ENCODE measurements around the gene INPP4A.

The INPP4A gene

DNA sequence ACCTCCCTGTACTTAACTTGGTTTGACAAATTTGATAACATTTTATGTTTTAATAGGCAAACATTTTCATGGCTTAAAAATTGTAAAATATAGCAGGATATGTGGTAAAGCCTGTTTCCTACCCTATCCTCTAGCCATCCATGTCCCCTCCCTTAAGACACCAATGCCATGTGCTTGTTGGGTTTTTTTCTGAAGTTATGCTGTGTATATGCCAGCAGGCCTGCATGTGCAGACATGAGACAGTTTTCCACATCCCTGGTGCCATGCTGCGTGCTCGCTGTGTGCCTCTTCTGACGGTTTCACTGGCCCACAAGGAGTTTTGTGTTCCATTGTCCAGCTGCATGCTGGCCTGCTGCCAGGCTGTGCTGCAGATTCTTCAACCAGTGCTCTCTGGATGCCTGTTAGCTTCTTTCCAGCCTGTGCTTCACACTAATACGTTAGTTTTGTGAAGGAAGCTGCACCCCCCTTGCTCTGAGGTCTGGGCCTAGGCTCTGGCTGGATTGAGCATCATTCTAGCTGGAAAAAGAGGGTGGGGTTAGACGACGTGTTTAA, 16.9 kb downstream of the INPP4A start:
- no peak for DNase-seq

DNA sequence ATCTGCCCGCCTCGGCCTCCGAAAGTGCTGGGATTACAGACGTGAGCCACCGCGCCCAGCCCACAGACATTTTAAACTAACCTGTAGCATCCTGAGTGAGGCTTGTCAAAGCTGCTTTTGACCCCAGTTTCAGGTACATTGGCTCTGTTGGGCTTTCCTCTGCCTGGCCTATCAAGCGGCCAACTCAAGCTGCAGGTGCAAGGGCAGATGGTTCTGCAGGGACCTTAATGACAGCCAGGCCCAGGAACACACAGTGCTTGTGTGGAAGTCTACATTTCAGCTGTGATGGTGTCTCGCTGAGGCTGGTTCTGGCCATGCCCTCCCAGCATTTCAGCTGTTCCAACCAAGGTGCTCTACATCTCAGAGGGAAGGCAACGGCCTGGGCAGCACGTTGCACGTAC, 18.4 kb downstream of the INPP4A start:
- no peak for DNase-seq

DNA sequence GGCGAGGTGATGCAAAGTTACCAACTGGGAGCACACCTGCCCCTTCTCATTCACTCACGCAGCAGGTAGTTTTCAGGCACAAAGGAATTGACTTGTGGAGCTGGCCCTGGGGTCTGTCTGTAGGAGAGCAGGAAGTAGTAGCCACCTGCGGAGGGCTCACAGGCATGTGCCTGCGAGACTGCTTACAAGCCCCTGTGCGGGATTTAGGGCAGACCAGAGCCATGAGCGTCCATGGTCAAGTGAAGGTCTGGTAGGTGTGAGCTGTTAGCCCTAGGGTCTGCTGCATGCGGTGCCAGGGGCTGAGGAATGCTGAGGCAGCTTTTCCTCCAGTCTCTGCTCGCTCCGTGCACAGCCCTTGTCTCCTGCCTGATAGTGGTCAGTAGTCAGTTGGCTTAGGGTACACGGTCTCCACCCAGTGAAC, 18.9 kb downstream of the INPP4A start:
- DNase-seq: no peak

DNA sequence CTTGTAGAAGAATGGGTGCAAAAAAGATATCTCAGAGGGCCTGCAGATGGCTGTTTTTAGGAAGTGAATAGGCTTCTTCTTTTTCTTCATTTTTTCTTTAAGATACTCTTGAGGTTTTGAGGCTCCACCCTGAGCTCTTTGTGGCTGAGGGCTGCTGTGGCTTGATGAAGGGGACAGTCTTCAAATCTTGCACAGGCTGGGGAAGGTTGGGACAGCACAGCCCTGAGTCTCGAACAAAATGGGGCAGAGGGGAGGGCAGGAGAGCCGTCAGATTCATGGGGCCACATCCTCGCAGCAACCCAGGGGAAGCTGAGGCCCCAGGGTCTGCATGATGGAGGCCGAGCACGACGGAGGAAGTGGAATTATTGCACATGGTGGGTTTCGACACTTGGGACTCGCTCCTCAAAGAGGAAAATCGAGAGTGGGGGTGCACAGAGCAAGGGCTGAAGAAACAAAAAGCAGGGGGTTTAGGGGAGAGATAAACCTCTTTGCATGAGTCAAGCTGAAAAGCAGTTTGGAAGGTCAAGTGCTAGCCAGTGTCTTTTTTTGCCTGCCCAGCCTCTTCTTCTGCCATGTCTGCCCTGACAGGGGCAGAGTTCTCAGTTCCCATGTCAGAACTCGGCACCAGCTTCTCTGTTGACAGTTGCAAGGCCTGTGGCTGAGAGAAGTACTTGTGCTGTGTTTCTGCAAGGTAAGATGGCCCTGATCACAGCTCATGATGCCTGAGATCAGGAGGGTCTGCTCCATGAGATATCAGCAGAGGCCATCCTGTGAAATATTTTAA, 19.5 kb downstream of the INPP4A start:
- DNase-seq: peak; percentile 59

DNA sequence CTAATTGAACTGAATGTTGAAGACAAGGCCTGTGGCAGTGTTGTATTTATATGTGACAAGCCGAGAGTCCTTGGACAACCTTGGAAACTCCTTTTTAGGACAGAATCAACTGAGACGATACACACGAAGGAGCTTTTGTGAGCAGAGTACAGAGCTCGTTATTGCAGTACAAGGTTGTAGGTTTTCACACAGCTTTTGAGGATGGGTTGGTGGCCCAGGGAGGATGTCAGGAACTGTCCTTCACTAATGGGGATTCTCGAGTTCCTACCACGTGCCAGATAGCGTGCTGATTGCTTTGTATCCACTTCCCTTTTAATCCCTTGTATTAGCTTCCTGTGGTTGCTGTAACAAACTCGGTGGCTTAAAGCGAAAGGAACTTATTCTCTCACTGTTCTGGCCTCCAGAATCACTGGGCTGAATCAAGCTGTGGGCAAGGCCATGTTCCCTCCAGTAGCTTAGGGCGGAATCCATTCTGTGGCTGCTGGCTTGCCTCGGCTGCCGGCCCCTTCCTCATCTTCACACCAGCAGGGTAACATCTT, 20.2 kb downstream of the INPP4A start:
- DNase-seq: peak; percentile 71

DNA sequence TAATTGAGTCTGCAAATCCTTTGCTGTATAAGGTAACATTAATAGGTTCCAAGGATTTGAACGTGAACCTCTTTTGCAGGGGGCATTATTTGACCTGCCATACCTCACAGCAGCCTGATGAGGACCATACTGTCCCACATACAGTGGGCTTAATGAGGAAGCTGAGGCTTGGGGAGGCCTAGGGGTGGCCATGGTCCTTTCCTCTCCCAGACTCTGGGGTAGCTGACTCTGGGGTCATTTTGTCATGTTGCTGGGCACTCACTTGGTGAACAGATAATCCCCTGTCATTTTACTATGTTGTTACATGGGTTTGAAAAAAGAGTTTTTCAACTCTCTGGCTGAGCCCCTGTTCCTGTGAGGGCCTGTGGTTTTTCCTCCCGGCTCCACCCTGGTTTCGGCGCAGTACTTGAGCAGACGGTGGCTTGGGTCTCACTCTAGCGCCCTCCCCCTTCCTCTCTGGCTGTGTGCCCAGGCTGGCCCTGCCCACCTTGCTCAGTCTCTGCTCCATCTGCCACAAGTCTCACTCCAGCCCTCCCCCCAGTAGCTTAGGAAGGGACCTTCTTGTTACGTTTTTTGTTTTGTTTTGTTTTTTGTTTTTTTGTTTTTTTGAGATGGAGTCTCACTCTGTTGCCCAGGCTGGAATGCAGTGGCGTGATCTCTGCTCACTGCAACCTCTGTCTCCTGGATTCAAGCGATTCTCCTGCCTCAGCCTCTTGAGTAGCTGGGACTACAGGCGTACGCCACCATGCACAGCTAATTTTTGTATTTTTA, 21.0 kb downstream of the INPP4A start:
- peak; percentile 88 for DNase-seq

DNA sequence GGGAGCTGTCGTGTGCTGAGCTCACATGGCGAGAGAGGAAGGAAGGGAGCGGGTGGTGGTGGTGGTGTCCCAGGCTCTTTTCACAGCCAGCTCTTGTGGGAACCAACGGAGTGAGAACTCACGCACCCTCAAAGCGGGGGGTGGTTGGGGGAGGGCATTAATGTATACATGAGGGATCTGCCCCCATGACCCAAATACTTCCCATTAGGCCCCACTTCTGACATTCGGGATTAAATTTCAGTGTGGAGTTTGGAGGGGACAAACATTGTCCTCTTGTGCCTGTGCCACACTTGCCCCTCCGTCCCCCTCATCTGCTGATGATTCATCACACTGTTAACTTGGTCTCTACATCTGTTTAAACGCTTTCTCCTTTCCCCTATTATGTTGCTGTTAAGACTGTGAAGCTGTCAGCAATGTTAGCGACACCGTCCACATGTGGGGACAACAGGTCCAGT, 22.5 kb downstream of the INPP4A start:
- DNase-seq: peak; percentile 45

DNA sequence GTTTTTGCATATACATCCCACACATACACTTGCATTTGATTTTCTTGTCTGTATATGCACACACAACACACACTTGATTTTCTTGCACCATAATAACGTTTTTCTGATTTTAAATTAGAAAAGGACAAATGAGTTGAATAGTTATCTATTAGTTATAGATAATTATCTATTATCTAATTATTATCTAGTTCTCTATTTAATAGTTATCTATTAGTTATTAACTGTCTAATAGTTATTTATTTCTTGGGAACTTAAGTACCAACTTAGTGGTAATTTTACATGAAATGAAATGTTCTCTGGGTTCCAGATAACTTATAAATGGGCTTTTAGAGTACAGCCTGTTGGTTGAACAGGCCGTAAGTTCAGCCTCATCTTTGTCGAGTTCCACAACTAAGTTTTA, 23.0 kb downstream of the INPP4A start:
- no peak for DNase-seq

DNA sequence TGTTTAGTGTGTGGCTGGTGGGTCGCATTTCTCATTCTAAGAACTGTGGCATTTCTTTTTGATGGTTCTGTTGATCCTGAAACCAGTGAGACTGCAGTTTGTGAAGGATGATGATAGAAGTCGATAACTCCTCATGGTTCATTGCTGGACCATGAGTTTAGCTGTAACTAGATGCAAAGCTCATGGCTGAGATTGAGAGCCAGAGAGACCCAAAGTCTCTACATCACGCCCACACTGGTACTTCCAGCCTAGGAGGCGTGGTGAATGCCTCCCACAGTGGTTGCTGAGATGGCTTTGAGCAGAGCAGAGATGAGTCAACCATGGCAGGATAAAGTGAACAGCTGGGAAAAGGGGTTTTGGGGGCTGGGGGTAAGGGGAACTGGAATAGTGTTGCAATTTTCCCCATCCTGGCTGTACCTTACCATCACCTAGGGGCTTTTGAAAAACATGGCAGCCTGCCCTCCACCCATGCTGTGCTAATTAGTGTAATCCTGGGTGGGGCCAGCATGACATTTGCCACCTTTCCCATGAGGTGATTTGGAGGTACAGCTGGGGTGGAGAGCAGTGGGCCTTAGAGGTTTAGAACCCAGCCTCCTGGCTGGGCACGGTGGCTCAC, 24.1 kb downstream of the INPP4A start:
- no peak for DNase-seq

DNA sequence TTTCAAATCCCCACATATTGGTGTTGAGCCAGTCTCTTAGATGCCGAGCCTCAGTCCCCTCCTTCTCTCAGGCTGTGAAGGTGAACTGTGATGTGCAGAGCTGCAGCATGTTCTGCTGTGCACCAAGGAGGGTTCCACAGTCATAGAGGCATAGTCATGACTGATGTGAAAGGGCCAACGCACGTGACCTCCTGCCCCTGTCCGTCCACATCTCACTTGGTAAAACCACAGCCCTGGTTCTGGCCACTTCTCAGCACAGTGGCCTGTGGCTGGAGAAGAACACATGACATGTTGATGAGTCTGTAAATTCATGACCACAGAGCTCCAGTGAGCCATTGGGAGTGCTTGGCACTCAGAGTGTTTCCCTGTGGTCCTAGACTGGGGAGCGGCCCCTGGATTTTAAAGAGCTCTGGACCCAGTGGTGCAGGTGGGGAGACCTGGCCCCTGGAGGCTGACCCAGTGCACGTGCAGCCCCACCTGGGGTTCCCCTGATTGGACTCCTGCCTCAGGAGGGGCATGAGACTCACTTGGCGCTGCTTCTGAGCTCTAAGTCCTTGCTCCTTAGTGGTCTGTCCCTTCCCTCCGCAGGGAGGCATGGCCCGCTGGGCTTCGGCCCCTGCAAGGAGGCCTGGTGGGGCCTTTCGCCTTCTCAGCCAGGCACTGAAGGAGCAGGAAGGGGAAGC, 25.3 kb downstream of the INPP4A start:
- no peak for DNase-seq

DNA sequence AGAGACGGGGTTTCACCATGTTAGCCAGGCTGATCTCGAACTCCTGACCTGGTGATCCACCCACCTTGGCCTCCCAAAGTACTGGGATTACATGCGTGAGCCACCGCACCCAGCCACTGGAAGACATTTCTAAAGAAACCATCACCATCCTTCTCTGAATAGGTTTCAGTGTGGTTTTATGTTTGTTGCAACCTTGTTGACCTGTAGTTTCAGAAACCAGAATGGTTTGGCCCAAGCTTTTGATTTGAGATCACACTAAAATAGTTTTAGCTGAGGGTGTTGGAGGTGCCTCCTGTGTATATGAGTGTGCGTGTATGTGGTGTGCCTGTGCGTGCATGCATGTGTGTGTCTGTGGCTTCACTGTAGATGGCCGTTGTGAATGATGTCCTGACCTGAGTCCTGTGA, 26.2 kb downstream of the INPP4A start:
- no peak for DNase-seq

DNA sequence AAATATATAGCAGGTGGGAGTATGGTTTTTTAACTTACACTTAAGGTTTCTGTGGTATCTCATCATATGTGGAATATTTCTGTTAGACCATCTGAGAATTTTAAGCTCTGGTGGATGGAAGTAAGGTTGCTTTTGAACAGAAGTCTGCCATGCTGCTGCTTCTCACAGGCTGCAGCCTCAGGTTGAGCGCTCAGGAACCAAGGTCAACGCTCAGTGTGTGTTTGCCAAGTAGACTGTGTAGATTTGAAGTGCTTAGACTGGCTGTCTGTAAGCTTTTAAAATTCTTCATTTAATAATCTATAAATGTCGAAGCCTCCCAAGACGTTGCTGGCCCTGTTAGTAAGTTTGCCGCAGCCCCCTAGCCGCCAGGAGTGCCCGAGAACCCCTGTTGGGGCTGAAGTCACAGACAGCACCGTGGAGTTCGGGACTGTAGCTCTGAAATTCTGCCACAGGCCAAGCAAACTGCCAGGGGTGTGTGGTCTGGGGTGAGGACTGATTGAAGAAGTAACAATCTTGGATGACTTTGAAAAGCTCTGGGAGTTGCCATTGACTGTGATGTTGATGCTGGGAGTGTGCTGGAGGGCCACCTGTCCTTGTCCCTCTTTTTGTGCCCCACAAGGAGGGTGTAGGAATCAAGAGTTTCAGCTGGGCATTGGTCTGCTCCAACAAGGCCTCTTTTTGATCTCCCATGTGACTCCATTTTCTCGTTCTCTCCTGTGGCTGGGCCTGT, 26.9 kb downstream of the INPP4A start:
- DNase-seq: no peak

DNA sequence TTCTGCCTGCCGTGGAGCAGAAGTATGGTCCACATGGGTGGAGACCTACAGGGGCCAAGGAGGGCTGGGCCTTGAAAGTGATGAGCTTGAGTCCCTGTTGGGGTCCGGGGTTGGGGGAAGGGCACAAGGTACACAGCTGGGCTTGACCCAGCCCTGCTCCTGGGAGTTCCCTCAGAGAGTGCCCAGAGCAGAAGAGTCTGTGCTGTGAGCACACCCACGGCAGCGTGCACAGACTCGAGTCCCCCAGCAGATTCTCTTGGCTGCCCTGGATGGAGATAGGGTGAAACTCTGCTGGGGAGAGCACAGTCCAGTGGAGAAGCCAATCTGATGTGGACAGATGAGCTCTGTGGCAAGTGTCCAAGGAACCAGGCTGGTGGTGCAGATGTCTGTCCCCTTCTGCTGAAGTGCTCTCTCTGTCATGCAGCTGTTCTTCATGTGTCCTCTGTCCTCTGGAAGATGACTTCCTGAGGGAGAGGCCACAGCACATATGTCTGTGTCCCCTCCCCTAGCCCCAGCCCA, 27.5 kb downstream of the INPP4A start:
- no peak for DNase-seq

DNA sequence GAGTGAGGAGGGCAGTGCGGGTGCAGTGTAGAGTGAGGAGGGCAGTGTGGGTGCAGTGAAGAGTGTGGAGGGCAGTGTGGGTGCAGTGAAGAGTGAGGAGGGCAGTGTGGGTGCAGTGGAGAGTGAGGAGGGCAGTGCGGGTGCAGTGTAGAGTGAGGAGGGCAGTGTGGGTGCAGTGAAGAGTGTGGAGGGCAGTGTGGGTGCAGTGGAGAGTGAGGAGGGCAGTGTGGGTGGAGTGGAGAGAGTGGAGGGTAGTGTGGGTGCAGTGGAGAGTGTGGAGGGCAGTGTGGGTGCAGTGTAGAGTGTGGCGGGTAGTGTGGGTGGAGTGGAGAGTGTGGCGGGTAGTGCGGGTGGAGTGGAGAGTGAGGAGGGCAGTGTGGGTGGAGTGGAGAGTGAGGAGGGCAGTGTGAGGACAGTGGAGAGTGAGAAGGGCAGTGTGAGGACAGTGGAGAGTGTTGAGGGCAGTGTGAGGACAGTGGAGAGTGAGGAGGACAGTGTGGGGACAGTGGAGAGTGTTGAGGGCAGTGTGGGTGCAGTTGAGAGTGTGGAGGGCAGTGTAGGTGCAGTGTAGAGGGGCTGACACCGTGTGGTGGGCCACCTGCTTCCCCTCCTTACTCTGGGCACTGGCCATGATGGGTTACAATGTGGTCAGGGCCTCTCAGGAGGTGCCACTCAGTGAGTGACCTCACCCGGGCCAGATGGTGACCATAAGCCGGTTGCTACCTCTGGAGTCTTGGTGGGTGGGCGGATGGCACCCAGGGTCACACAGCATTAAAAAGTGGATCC, 28.5 kb downstream of the INPP4A start:
- no peak for DNase-seq

DNA sequence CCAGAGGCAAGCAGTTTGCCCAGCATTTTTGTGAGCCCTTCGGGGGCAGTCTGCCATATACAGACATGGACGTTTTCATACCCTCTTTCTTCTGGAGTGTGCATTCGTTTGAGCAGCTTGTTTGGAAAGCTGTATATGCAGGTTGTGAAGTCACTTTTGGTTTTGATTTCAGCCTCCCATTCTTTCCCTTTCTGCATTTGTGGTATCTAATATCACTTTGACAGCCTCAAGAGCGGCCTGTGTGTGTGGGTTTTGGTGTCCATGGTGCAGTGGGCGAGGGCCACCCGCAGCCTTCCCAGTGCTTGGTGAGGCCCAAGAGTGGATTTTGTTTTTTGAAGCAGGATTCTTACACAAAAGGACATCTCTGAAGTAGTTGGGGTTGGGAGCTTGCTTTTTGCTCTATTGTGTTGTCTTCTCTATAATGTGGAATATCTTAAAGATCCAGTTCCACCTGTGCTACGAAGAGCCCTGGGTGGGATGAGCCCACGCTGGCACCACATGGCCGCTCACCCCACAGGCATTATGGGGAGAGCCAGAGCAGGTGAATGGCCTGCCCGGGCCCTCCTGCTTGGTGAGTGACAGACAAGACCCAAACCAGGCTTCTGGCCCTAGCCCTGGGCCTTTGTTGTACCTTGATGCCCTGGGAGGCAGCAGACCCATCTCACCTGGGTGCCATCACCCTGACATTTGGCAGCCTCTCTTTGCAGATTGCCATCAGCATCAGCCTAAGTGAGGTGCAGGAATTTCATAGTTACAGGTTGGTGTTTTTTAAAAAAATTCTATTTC, 29.5 kb downstream of the INPP4A start:
- DNase-seq: peak; percentile 59

DNA sequence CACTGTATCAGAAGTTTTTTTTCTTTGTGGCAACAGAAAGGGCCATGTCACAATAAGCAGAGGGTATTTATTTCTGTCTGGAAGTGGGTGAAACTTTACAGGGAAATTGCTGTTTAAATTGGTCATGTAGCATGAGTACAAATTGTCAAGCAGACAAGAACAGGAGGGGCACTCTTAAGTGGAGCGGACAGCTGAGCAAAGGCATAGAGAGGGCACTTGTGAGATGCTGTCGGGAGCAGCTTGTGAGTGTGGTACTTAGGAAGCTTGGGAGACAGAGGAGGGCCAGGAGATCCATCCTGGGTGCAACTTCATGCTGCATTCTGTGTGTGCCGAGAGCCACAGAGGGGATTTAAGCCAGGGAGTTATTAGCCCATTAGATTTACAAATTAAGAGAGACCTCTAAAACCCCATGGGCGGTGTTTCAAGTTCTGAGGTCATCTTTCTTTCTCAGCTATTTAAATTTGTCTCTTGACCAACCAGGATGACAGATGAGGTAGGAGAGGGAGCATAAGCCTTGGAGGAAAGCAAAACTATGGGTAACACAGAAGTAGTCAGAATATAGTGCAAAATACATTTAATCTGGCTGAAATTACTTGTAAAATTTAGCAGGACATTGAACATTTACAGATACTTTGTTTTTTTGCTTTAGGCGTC, 30.4 kb downstream of the INPP4A start:
- no peak for DNase-seq

DNA sequence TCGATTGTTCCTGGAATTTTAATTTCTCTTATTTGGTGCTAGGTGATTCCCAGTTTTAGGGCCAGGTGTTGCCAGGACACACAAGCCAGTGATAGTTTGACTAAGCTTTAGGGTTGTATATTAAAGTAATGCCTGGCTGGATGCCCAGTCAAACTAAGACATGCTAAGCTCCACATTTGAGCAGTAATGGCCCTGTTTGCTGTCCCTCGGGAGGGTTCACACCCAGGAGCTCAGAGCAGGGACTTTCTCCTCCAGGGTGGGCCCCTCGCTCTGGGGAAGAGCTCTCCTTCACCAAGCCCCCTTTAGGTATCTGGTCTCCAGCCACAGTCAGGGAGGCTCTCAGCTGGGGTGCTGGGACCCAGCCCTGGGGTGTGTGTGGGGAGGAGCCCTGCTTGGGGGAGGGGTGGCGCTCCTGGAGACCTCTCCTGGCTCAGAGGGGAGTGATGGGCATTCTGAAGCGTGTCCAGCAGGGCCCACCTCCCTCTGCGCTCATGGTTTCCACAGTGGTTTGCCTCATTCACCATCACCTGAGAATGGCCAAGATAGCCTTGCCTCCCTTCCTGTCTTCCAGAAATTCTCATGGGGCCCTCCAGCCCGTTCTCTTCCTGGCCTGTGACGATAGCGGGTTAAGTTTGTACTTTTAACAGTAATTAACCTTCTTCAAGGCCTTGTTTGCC, 31.7 kb downstream of the INPP4A start:
- no peak for DNase-seq

DNA sequence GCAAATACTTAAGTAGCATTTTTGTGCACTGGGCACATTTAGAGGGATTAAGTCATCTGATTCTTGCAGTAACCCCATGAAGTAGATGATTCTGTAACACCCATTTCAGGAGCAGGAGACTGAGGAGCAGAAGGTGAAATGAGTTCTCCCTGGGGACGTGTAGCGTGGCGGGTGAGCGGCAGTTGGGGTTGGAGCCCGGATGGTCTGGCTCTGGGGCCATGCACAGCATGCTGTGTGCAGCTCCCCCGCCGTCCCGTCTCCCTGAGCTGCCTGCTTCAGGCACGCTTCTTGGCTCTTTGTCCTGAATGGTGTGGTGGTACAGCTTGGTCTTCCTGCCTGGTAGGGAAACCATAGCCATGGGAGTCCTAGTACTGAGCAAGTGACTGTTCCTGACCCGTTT, 32.4 kb downstream of the INPP4A start:
- DNase-seq: no peak

DNA sequence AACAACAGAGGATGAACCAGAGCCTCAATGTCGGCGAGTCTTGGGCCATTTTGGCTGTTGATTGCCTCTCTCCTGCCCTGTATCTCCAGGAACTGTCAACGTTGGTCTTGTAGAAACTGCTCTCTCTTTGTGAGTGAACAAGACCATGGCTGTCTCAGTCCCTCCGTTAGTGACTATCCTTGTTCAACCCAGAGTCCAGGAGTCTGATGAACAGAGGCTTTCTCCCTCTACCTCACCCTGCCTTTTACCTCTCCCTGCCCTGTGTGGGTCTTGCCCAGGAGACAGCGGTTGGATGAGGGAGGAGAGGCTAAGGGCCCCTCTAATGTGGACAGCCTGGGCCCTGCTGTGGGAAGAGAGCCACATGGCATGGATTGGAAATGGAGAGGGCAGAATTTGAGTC, 32.8 kb downstream of the INPP4A start:
- DNase-seq: no peak
